Measurements from ENCODE around the gene BACE1. TPM values are rescaled to one million over a fixed set of nuclear protein-coding genes. Genes with fewer than 3 reads are reported as not detected.

BACE1 gene
- total and polyA plus RNA-seq, 2 of the 13 experiments (the other 11 are each of a cell fraction or from before 2014, with no cell fraction given): 7.5 to 17.9 TPM

DNA sequence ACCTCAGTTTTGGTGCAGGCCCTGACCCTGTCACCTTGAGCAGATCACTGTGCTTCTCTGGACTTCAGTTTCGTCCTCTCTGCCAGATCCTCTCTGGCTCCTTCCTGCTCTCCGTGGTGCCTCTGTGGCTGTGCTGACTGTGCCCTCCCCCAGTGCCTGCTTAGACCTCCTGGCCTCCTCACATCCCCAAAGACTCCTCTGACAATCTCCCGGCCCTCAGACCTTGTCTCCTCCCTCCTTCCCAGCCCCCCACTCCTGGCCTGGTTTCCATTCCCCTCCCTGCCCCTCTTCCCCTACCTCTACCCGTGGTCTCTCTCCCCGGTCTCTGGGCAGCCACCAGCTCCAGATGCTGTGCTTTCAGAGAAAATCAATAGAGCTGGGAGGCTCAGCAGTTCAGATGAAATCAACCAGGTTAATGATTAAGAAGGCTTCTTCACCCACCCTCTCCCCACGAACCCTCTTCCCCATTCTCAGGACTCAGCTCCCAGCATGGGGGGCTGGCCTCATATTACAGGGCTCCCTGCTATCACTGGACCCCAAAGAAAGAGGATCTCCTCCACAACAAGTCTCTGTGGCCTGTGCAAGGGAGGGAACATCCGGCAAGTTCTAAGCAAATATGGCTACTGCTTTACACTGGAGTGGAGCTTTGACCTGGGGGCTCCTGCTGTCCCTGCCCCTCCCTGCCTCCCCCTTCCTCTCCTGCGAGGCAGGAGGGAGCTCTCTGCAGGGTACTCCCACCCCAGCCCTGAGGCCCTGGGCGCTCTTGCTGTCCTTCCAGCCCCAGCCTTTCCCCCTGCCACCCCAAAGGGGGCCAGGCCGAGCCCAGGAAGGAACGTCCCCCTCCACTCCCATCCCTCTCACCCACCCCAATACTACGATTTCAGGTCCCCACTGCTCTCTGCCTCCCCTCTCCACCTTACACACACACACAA lies 16.4 kb downstream of the BACE1 start (continued):
- no peak for TF ChIP-seq ZNF878 (CRISPR knock-in tag; IDR thresholded peaks at IDR 0.05)
- no peak for TF ChIP-seq ZBTB14 (CRISPR knock-in tag; IDR thresholded peaks at IDR 0.05)
- TF ChIP-seq TIGD3 (CRISPR knock-in tag; IDR thresholded peaks at IDR 0.05; ENCODE audit: borderline replicate concordance): no peak
- TF ChIP-seq ZFP36L2 (CRISPR knock-in tag; IDR thresholded peaks at IDR 0.05): no peak
- peak; percentile 76; the same call in 1 of the 2 replicates for TF ChIP-seq ZNF710 (CRISPR knock-in tag; IDR thresholded peaks at IDR 0.05; ENCODE audit: borderline replicate concordance)
- no peak for TF ChIP-seq ZNF678 (CRISPR knock-in tag; IDR thresholded peaks at IDR 0.05)
- TF ChIP-seq, protein P1, sequence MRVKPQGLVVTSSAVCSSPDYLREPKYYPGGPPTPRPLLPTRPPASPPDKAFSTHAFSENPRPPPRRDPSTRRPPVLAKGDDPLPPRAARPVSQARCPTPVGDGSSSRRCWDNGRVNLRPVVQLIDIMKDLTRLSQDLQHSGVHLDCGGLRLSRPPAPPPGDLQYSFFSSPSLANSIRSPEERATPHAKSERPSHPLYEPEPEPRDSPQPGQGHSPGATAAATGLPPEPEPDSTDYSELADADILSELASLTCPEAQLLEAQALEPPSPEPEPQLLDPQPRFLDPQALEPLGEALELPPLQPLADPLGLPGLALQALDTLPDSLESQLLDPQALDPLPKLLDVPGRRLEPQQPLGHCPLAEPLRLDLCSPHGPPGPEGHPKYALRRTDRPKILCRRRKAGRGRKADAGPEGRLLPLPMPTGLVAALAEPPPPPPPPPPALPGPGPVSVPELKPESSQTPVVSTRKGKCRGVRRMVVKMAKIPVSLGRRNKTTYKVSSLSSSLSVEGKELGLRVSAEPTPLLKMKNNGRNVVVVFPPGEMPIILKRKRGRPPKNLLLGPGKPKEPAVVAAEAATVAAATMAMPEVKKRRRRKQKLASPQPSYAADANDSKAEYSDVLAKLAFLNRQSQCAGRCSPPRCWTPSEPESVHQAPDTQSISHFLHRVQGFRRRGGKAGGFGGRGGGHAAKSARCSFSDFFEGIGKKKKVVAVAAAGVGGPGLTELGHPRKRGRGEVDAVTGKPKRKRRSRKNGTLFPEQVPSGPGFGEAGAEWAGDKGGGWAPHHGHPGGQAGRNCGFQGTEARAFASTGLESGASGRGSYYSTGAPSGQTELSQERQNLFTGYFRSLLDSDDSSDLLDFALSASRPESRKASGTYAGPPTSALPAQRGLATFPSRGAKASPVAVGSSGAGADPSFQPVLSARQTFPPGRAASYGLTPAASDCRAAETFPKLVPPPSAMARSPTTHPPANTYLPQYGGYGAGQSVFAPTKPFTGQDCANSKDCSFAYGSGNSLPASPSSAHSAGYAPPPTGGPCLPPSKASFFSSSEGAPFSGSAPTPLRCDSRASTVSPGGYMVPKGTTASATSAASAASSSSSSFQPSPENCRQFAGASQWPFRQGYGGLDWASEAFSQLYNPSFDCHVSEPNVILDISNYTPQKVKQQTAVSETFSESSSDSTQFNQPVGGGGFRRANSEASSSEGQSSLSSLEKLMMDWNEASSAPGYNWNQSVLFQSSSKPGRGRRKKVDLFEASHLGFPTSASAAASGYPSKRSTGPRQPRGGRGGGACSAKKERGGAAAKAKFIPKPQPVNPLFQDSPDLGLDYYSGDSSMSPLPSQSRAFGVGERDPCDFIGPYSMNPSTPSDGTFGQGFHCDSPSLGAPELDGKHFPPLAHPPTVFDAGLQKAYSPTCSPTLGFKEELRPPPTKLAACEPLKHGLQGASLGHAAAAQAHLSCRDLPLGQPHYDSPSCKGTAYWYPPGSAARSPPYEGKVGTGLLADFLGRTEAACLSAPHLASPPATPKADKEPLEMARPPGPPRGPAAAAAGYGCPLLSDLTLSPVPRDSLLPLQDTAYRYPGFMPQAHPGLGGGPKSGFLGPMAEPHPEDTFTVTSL (CRISPR knock-in tag; IDR thresholded peaks at IDR 0.05; ENCODE audit: borderline replicate concordance): no peak
- no peak for TF ChIP-seq ZNF235 (CRISPR knock-in tag; IDR thresholded peaks at IDR 0.05; ENCODE audit: borderline replicate concordance)
- TF ChIP-seq ZNF317 (CRISPR knock-in tag; IDR thresholded peaks at IDR 0.05): peak; percentile 42
- no peak for TF ChIP-seq HNRNPUL1 (IDR thresholded peaks at IDR 0.05; ENCODE audit: low read depth, low read length)
- peak; percentile 18; the same call in 1 of the 2 replicates for TF ChIP-seq ZNF333 (CRISPR knock-in tag; IDR thresholded peaks at IDR 0.05; ENCODE audit: borderline replicate concordance)
- no peak for TF ChIP-seq ZNF572 (CRISPR knock-in tag; IDR thresholded peaks at IDR 0.05)
